Adrenal gland (tissue), 12 donors: ENCODE measurements around the gene PKD1. TPM values are rescaled to one million over a fixed set of nuclear protein-coding genes. Genes with fewer than 3 reads are reported as not detected.

ENCODE experiments used
- DNase-seq, 7 donors: peaks; one replicate each; pipeline ENCODE4 v3.0.0-alpha.2; 2019 to 2020
- H3K27ac ChIP-seq, 5 donors: fragments of 200-600 bp; sonication (generic) in 4 of 5; 1 replicate in 3 of 5; 2 replicates in 2 of 5; pipeline versions ENCODE4 v1.5.1 to v1.8.0; 2016 to 2020; ENCODE audit warnings: mild to moderate bottlenecking in 1 of 5
- H3K27me3 ChIP-seq: fragments of 200-600 bp; 2 replicates; pipeline ENCODE4 v1.8.0; 2021
- H3K36me3 ChIP-seq, 2 donors: fragments of 200-600 bp; replicated peaks in 1 of 2; 1 replicate in 1 of 2; 2 replicates in 1 of 2; pipeline versions ENCODE4 v1.5.1 to v1.8.0; 2018 to 2022
- H3K4me1 ChIP-seq, 2 donors: fragments of 200-600 bp; replicated peaks in 1 of 2; 1 replicate in 1 of 2; 2 replicates in 1 of 2; pipeline versions ENCODE4 v1.5.1 to v1.8.0; 2018 to 2021
- H3K4me3 ChIP-seq, 4 donors: fragments of 200-600 bp; sonication (generic) in 3 of 4; one replicate each; pipeline ENCODE4 v1.5.1; 2016 to 2018
- H3K9me3 ChIP-seq, 3 donors: fragments of 200-600 bp; sonication (generic) in 1 of 3; replicated peaks in 1 of 3; 1 replicate in 2 of 3; 2 replicates in 1 of 3; pipeline versions ENCODE4 v1.5.1 to v1.8.0; 2016 to 2021
- POLR2A ChIP-seq, 2 donors: fragments of 450-650 bp; IDR thresholded peaks; one replicate each; pipeline ENCODE4 v1.6.1; 2017; ENCODE audit warnings: antibody characterized with exemption in 2 of 2, mild to moderate bottlenecking in 2 of 2, moderate library complexity in 1 of 2
- WGBS, 4 donors: extraction: QIAGEN DNeasy Blood & Tissue Kit in 2 of 4; methylation state at CpG; one replicate each; pipeline versions ENCODE4 v1.1.5 to v1.1.7; 2013 to 2017; 5-methylcytosine and 5-hydroxymethylcytosine counted together
- intact Hi-C, 2 donors: fragments of 100-400 bp; cut with DNase I; formaldehyde crosslinking; loops; one replicate each; pipeline versions ENCODE4 v1.14.1 to v1.15.0; 2022 to 2023
- polyA plus RNA-seq, 3 donors: library from polyadenylated mRNA; stranded (reverse); fragments of 200-250 nt in 2 of 3; fragments of 350-450 nt in 1 of 3; fragmentation: Illumina TruSeq in 1 of 3; extraction: RNeasy Lipid Tissue Mini Kit (QIAGEN cat#74804) in 1 of 3; gene quantifications; one replicate each; pipeline ENCODE4 v1.2.3, GENCODE V29; 2013 to 2014
- total RNA-seq, 9 donors: library from RNA; depleted of rRNA in 4 of 9; stranded (reverse); fragments of >200 nt in 4 of 9; fragments of 120-200 nt in 1 of 9; fragmentation: NEBNext Ultra II Directional in 1 of 9; extraction: Animal tissue kit (Norgen Biotek cat#: 25700) in 1 of 9; gene quantifications; one replicate each; pipeline versions ENCODE4 v1.1.0 to v1.2.4, GENCODE V29; 2013 to 2023
- TF ChIP-seq, protein P1 (sequence below), 6 experiments: fragments of 450-650 bp in 4 of 6; fragments of 200-600 bp in 2 of 6; sonication (generic) in 1 of 6; IDR thresholded peaks; 1 replicate in 5 of 6; 2 replicates in 1 of 6; pipeline versions ENCODE4 v1.5.1 to v1.8.0; 2016 to 2021; ENCODE audit warnings: antibody characterized with exemption in 6 of 6, mild to moderate bottlenecking in 2 of 6, moderate library complexity in 1 of 6
- donor health status: healthy with polysubstance abuse.
- donor health status: Bipolar disorder and iron deficiency.
- donor health status: DM: yes; HTN: yes; CAD: no.
- donor health status: DM: no; HTN: no; CAD: no.
- donor health status: DM: no; HTN: no; CAD: no.
- donor health status: DM: yes; HTN: yes; CAD: no.

PKD1 gene
- total and polyA plus RNA-seq, 12 donors: 9.2 to 359 (median 102) TPM

DNA sequence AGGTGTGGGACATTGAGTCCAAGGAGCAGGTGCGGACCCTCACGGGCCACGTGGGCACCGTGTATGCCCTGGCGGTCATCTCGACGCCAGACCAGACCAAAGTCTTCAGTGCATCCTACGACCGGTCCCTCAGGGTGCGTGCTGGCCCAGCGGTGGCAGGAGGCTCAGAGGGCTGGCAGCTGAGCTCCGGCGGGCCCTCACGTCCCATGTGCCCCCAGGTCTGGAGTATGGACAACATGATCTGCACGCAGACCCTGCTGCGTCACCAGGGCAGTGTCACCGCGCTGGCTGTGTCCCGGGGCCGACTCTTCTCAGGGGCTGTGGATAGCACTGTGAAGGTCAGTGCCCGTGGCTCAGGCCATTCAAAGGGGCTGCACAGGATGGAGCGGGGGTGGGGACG lies 40.3 kb upstream of the PKD1 start:
- 92 to 99% (median 96%) methylated on average over 10 to 23 of the region's 23 CpGs for WGBS, 4 donors
- intact Hi-C loops: no loop called here
- Histone ChIP-seq H3K27ac (no peak overlapping the region), H3K36me3 (peaks cover 0 to 62% of the 10 kb centered on the region in 2 donors), H3K9me3 (no peaks in the 10 kb centered on the region), H3K27me3 (no peaks in the 10 kb centered on the region), H3K4me1 (peaks cover 0 to 6% of the 10 kb centered on the region in 2 donors), H3K4me3 (no peak overlapping the region)
- TF ChIP-seq POLR2A (IDR thresholded peaks at IDR 0.05): no peak
- DNase-seq: no peak

DNA sequence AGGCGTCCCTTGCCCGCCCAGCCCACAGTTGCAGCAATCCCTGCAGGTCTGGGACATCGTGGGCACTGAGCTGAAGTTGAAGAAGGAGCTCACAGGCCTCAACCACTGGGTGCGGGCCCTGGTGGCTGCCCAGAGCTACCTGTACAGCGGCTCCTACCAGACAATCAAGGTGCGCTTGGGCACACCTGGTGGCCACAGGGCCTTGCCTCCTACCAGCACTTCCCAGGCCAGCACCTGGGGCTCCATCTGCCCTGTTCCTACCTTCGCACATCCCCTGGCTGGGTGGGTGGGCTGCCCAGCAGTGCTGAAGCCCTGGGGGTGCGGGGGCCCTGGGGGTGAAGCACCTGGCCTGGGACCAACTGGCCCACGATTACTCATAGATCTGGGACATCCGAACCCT lies 39.8 kb upstream of the PKD1 start:
- H3K27ac ChIP-seq: peak overlapping the region in 1 of 5 donors; percentile 35
- no peak for DNase-seq
- no peaks in the 10 kb centered on the region for H3K9me3 ChIP-seq
- peaks cover 0 to 64% of the 10 kb centered on the region in 2 donors for H3K36me3 ChIP-seq
- WGBS, 4 donors: 90 to 94% (median 93%) methylated on average over 4 to 10 of the region's 10 CpGs
- no peak overlapping the region for H3K4me3 ChIP-seq
- no peaks in the 10 kb centered on the region for H3K27me3 ChIP-seq
- intact Hi-C loops: no loop called here
- H3K4me1 ChIP-seq: peaks cover 0 to 6% of the 10 kb centered on the region in 2 donors
- no peak for TF ChIP-seq POLR2A (IDR thresholded peaks at IDR 0.05)
- TF ChIP-seq, protein P1, sequence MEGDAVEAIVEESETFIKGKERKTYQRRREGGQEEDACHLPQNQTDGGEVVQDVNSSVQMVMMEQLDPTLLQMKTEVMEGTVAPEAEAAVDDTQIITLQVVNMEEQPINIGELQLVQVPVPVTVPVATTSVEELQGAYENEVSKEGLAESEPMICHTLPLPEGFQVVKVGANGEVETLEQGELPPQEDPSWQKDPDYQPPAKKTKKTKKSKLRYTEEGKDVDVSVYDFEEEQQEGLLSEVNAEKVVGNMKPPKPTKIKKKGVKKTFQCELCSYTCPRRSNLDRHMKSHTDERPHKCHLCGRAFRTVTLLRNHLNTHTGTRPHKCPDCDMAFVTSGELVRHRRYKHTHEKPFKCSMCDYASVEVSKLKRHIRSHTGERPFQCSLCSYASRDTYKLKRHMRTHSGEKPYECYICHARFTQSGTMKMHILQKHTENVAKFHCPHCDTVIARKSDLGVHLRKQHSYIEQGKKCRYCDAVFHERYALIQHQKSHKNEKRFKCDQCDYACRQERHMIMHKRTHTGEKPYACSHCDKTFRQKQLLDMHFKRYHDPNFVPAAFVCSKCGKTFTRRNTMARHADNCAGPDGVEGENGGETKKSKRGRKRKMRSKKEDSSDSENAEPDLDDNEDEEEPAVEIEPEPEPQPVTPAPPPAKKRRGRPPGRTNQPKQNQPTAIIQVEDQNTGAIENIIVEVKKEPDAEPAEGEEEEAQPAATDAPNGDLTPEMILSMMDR (IDR thresholded peaks at IDR 0.05): no peak

DNA sequence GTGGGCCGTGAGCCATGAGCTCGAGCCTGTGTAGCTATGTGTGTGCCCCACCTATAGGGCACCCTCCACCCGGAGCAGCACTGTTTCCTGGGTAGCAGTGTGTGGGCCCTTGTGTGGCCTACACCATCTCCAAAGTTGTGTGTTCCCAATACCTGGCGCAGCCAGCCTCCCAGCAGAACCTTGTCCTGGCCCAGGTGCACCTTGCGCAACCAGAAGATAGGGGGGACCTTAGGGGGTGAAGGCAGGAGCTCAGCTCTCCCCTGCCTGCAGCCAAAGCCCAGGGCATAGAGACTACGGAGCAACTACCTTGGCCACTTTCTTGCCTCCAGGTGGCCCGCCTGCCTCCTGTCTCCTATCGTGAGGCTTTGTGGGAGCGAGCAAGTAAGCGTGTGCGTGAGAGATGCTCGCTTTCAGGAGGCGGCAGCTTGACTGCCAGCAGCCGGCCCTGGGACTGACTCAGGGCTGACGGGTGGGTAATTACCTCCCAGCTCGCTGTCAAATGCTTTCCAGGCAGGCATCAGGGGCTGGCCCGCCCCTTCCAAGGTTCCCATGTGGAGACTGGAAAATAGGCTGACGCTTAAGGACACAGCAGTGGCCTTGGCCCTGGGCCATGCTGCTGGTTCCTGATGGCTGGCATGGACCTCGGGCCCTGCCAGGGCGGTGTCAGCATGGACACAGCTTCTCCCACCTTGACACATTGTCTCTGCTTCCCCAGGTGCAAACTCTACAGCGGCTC lies 38.9 kb upstream of the PKD1 start:
- Histone ChIP-seq H3K36me3 (peaks cover 0 to 64% of the 10 kb centered on the region in 2 donors), H3K9me3 (no peaks in the 10 kb centered on the region), H3K27me3 (no peaks in the 10 kb centered on the region), H3K27ac (peak overlapping the region in 1 of 5 donors; percentile 57), H3K4me1 (peaks cover 0 to 6% of the 10 kb centered on the region in 2 donors), H3K4me3 (no peak overlapping the region)
- peak; percentile 67 to 89 (median 77) for DNase-seq
- WGBS, 4 donors: 66 to 79% (median 71%) methylated on average over 7 to 21 of the region's 21 CpGs
- intact Hi-C loops: no loop called here
- no peak for TF ChIP-seq POLR2A (IDR thresholded peaks at IDR 0.05)
- TF ChIP-seq, protein P1 (IDR thresholded peaks at IDR 0.05): no peak

DNA sequence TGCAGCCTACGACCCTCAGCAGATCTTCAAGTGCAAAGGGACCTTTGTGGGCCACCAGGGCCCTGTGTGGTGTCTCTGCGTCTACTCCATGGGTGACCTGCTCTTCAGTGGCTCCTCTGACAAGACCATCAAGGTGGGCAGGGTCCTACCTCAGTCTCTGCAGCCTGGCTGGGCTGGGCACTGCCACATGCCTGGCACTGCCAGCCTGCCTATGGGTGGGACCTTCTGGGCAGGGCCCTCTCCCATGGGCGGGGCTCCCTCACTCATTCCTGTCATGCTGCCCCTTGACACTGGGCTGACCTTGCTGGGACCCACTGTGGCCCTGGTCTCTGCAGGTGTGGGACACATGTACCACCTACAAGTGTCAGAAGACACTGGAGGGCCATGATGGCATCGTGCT lies 38.2 kb upstream of the PKD1 start:
- no peak for DNase-seq
- WGBS, 4 donors: 87 to 98% methylated on average over 4 of the region's 4 CpGs; no CpG with 5 or more reads in 2 of the 4 donors
- no peaks in the 10 kb centered on the region for H3K27me3 ChIP-seq
- H3K4me3 ChIP-seq: no peak overlapping the region
- no peaks in the 10 kb centered on the region for H3K9me3 ChIP-seq
- H3K4me1 ChIP-seq: peaks cover 0 to 6% of the 10 kb centered on the region in 2 donors
- intact Hi-C loops: no loop called here
- TF ChIP-seq, protein P1 (IDR thresholded peaks at IDR 0.05): no peak
- no peak for TF ChIP-seq POLR2A (IDR thresholded peaks at IDR 0.05)
- peaks cover 0 to 64% of the 10 kb centered on the region in 2 donors for H3K36me3 ChIP-seq
- peak overlapping the region in 1 of 5 donors; percentile 57 for H3K27ac ChIP-seq

DNA sequence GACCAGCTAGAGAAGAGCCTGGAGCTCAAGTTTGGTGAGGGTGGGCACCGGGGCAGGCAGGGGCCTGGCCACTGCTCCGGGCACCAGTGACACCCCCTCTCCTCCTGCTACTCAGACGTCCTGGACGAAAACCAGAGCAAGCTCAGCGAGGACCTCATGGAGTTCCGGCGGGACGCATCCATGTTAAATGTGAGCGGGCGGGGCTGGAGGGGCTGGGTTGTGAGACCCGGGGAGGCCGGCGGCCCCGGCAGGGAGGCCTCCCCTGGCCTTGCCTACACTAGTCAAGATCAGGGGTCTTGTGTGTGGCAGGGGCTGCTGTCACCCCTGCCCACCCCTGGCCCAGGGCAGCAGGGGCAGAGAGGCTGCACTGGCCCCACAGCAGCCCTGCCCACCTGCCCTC lies 37.7 kb upstream of the PKD1 start:
- Histone ChIP-seq H3K27me3 (no peaks in the 10 kb centered on the region), H3K9me3 (no peaks in the 10 kb centered on the region), H3K4me3 (no peak overlapping the region), H3K36me3 (peaks cover 0 to 64% of the 10 kb centered on the region in 2 donors), H3K27ac (no peak overlapping the region), H3K4me1 (peaks cover 0 to 6% of the 10 kb centered on the region in 2 donors)
- TF ChIP-seq, protein P1 (IDR thresholded peaks at IDR 0.05): no peak
- no peak for TF ChIP-seq POLR2A (IDR thresholded peaks at IDR 0.05)
- 81 to 96% (median 93%) methylated on average over 7 to 14 of the region's 14 CpGs for WGBS, 4 donors
- intact Hi-C loops: no loop called here
- DNase-seq: no peak
